Right lung (tissue), 5 donors: ENCODE measurements around the gene ITGBL1. TPM values are rescaled to one million over a fixed set of nuclear protein-coding genes. Genes with fewer than 3 reads are reported as not detected.

Source experiments
- DNase-seq, 2 donors: peaks; one replicate each; pipeline ENCODE4 v3.0.0-alpha.2; 2013
- polyA plus RNA-seq, 5 donors: library from polyadenylated mRNA; unstranded; fragments of 120-200 nt; gene quantifications; one replicate each; pipeline versions ENCODE4 v1.2.1 to v1.2.3, GENCODE V29; 2013; ENCODE audit warnings: inconsistent platforms in 1 of 5, low replicate concordance in 1 of 5; ENCODE audit not compliant: insufficient read length in 5 of 5, insufficient read depth in 1 of 5

ITGBL1 gene
- polyA plus RNA-seq, 5 donors = 0.23 to 0.82 (median 0.36) TPM

DNA sequence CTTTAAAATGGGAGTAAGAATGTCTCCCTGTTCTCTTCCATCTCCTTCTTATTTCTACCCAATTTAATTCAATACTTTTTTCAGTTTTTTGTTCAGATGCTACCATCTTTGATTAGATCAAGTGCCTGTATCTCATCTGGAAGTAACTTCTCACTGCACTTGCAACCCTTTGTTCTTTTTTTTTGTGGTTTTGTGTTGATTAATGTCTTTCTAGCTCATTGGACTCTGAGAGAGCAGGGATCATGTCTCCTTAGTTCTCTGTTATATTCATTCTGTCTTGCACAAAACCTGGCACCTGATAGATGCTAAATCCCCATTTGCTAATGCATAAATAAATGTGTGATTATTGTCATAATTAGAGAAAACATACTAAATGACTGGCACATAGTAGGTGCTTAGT, 834 bp upstream of the ITGBL1 start:
- DNase-seq = no peak

DNA sequence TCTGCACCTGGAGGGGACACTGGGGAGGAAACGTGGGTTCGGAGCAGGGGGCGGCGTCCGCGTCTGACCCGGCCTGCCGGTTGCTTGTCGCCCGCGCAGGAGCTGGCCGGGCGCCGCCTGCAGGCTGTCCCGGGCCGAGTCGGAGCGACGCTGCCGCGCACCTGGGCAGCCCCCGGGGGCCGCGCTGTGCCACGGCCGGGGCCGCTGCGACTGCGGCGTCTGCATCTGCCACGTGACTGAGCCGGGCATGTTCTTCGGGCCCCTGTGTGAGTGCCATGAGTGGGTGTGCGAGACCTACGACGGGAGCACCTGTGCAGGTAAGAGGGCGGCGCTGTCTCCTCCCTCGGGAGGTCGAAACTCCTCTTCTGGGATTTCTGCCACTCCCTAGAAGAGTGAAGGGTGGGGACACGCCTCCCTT, 1.3 kb downstream of the ITGBL1 start:
- DNase-seq = no peak

DNA sequence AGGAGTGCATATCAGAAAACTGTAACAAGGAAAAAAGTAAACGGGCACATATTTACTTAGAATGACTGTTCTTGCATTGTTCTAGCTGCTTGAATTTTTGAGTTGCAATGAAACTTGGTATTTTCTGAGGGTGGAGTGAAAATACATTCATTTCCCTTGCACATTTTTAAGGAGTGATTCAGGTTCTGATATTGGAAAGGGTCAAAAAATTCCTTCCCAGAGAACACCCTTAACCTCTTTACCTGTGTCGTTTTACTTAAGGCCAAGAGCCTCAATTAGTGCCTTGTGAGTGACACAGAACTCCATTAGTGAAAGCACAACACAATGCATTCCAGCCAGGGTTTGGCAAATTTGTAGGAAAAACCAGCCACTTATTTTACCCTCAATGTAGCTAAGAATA, 2.3 kb downstream of the ITGBL1 start:
- DNase-seq = no peak

DNA sequence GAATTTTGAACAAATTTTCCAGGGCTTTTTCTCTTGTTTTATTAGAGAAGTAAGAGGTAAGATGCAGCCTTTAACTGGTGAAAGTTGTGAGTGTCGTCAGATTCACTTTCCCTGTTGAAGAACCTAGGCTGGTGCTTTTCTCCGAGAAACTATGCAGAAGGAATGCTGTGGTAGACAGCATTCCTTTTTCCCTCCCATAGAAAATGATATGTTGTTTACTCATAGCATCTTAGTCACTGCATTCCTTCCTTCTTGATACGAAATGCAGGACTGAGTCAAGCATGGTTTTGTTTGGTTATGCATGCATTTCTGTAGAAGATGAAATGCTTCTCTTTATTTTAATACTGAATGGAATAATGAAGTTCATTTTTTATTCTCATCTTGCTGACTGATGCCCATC, 3.4 kb downstream of the ITGBL1 start:
- DNase-seq = no peak

DNA sequence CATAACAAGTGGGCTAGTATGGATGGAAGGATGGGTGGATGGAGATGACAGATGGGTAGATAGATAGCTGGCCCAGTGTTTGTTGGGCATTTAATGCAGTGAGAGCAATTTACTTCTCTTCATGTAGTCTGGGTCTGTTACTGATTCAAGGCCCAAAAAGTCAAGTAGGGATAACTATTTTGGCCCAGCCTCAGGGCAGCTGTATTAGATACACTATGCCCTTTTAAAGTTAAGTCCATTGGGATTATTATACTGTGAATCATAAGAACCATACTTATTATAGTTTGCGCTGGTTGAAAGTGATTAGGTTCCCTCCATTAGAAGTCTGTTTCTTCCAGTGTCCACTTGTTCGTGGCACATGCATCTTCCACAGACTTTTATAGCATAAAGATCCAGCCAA, 4.7 kb downstream of the ITGBL1 start:
- no peak for DNase-seq

DNA sequence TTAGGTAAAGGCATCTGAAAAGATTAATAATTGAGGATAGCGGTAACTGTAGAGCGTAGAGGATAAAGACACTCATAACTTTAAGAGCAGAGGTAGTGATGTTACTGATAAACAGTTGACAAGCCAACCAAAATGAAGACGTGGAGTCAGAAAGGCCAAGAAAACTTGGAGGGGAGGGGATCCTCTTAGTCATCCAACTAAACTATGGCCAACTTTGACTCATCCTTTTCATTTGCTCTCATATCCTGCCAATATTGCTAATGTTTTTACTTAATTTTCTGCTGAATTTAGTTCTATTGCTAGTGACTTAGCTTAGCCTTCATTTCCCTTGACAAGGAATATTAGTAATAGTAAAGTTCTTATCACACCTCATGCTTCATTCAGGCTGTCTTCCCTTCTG, 13.4 kb downstream of the ITGBL1 start:
- DNase-seq = no peak

DNA sequence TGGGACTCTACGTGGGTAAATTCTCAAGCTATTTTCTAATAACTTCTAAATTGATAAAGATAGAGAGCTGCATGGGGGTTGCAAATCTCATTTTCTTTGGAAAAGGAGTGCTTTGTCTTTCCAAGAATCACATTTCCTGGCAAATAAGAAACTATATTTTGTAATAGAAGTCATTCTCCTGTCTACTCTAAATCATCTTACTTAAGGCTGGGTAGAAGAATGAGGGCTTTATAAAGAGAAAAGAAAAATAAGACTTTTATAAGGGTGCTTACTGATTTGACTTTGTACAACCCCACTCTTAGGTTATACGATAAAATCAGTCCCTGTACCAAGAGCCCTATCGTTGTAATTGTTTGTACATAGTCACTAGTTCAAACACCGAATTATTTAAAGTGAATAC, 14.9 kb downstream of the ITGBL1 start:
- DNase-seq = no peak

DNA sequence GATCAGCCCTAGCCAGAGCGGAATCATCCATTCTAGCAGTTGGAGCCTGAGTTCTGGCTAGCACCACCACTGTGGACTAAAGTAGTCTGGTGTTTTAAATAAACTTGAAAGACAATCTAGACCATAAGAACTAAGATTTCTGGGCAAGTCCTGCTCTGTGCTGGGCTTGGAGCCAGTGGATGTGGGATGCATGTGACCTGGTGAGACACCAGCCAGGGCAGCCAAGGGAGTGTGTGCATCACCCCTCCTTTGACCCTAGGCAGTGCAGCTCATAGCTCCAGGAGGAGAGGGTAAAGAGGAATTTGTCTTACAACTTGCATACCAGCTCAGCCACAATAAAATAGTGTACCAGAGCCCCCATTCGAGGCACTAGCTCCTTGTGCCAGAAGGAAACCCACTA, 21.0 kb downstream of the ITGBL1 start:
- DNase-seq = no peak

DNA sequence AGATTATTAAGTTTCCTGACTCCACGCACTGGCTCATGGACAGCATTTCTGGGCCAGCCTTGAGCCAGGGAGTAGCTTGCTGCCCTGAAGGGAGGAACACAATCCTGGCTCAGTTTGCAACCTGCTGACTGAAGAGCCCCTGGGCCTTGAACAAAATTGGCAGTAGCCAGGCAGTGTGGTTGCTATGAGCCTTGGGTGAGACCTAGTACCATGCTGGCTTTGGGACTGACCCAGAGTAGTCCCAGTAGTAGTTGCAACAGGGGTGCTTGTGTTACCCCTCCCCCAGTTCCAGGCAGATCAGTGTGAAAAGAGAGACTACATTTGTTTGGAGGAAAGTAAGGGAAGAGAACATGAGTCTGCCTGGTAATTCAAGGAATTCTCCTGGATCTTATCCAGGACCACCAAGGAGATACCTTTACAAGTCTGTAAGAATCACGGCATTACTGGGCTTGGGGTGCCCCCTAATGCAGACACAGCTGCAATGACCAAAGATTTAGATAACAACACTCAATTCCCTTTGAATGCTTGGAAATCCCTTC, 22.0 kb downstream of the ITGBL1 start:
- peak; percentile 9 to 13 for DNase-seq

DNA sequence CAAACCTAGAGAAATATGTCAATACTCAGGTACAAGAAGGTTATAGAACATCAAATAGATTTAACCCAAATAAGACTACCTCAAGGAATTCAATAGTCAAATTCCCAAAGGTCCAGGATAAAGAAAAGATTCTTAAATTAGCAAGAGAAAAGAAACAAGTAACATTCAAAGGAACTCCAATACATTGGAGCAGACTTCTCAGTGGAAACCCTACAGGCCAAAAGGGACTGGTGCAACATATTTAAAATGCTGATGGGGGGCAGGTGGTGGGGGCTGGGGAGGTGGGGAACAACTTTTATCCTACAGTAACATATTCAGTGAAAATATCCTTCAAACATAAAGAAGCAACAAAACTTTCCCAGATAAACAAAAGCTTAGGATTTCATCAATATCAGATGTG, 23.1 kb downstream of the ITGBL1 start:
- no peak for DNase-seq

DNA sequence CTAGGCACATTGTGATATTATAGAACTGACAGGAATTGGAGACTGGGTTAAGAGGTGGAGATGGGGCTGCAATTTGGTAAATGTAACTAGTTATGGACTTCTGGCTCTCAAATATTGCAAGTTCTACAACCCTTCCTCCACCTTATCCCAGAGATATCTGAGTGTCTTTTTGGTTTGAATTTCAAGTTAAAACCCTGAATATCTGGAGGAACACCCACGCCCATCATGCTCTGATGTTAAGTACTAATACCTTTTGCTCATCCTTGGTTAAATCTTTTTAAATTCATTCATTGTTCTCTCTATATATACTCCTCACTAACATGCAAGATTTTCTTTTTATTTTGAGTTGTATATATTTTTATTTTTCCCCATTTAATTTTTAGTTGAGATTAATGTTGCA, 28.9 kb downstream of the ITGBL1 start:
- no peak for DNase-seq

DNA sequence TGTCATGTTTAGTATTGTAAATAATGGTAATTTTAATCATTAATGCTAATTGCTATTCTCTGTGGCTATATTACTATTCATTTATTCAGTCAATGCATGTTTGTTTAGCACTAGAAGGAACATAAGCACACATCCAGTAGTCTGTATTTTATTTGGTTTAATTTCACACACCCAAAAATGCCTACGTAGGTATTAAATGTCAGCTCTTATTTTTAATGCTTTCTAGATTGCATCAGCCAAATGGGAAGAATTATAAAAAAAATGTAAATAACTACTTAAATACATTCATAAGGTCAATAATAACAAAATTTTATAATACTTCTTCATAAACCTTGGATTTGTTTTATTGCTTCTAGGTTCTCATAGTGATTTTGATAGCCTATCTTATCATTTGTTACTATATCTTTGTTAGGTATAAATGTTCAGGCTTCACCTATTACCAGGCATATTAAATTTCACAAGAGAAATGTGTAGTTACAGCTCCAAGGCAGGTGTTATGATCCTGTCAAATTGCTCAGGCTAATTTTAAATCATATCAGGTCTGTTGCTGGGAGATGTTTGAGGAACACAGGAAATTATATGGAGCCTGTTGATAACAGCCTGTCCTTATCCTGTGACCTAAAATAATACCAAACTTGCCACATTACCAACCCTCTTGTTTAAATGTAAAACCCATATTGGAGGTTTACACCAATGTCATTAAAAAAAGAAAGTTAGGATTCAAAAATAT, 34.4 kb downstream of the ITGBL1 start:
- no peak for DNase-seq

DNA sequence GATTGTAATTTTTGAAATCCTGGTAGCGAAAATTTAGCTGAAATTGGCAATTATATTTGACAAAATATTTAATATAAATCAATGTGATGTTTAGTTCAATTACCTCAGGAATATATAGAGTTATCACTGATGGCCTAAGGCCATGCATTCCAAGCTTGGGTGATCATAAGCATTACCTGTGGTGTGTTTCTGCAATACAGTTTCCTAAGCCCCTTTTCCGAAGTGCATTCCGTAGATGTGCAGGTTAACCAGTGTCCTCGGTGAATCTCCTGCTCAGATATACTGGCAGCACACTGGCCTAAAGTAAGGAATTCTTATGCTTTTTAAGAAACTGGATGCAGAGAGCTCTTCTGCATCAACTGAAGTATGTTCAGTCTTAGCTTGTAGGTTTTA, 35.0 kb downstream of the ITGBL1 start:
- DNase-seq = no peak

DNA sequence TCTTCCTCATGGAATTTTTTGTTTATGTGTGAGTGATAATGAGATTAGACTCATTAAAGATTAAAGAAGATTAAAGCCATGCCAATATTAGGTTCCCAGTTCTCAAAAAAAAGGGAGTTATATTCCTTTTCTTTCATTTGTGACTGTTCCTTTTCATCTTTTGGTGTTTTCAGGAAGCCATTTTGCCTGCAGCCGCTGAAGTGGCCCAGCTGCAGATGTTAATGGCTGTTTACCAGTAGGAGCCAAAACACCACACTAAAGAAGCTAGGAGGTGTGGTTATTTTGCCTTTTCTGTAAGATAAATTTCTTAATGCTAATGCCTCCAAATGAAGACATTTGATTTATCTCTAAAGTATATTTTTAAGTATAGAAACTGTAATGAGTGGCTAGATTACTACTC, 36.3 kb downstream of the ITGBL1 start:
- DNase-seq = no peak

DNA sequence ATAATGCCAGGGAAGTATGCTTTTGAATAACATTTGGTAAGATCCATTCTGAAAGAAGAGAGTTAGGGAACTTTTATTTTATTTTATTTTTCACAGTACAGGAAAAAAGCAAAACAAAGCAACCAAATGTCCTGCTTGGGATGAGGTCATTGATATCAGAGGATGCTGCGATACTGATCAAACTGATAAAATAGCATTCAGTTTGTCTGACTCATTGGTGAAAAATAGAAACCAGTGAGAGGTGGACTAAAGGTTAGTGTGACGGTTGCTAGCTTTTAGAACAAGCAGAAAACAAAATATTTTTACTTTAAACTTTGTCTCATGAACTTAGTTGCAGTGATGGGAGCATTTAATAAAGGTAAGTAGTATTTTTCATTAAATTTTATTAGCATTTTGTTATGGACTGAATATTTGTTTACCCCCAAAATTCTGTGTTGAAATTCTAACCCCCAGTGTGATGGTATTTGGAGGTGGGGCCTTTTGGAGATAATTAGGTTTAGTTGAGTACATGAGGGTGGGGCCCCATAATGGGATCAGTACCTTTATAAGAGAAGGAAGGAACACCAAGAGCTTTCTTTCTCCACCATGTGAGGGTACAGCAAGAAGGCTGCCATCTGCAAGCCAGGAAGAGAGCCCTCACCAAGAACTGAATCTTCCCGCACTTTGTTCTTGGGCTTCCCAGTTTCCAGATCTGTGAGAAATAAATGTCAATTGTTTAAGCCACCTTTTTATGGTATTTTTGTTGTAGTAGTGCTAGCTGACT, 37.3 kb downstream of the ITGBL1 start:
- DNase-seq = no peak

DNA sequence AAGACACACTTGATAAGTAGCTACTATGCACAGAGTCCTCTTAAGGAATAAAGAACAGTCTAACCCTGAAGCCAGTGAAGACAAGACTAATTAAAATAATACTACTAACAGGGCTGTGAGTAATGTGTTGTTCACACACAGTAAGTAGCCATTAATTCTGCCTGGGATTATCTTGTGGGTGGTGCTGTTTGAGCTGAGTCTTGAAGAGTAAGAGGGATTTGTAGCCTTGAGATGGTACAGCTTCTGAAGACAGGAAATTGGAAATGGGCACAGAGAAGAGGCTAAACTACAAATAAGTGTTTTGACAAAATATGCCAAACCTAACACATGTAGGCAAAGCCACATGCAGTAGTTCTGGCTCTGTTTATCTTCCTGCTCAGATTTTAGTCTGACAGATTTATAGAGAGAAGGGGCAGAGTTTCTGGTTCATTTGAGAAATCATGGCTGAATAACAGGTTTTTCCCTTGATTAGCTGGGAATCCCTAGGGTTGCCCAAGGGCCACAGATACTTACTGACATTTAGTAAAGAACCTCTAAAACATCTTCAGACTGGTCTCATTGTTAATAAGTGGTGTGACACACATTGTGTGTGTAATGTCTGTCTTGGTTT, 38.0 kb downstream of the ITGBL1 start:
- DNase-seq = no peak

DNA sequence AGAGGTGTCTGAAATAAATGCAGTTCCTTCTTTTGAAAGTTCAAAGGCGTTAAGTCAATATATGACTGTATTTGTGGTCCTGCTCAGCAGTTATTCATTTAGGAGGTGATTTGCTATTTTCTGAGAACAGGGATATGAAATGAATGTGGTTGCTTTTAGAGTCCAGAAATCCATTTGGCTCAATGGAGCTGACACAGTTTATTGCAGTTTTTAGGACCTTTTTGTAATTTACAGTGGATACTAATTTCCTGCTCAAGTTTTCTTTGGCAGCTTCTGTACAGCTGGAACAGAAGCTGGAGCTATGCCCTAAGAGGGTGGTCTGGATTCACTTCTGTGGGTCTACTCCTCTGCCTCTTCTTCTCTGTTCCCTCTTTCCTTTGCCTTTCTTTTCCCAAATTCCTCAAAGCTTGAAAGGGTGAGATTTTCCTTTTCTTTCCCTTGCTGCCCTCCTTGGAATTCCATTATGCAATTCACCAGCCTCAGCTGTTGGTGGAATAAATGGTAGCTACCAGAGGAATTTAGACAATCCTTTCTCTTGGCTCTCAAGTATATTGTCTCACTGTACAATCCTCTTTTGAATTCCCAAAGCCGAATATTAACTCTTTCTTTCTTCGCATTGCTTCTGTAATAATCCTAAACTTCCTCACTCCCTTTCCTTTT, 39.9 kb downstream of the ITGBL1 start:
- no peak for DNase-seq

DNA sequence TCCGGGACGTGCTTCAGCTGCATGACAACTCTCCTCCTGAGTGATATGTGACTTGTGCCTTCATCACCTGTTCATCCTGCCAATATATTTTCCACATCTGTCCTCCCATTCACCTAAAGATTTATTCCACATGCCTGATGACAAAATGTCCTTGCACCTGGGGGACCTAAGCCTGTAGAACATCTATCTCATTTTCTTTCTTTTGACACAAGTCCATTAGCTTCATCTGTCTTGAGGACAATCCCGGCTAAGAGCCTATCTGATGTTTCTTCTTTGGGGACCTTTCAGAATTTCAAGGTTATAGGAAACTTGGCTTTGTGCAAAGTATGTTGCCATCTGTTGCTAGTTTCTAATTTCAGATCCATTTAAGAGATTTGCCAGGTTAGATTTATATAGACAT, 41.1 kb downstream of the ITGBL1 start:
- no peak for DNase-seq

DNA sequence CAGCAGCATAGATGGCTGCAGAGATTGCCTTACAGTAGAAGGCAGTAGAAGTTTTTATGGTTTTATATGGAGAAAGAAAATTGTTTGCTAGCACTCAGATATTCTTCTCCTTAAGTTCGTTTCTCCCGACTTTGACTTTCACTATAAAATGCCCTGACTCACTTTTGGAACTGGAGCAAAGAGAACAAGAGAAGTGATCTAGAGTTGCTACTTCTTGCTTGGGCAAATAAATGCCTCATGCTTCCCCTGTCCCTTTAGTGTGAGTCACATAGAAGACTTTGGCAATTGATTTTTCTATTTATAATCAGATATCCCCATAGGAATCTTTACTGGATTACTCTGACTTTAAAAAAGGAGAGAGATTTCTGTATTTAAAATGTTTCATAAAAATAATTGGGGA, 46.9 kb downstream of the ITGBL1 start:
- DNase-seq = no peak

DNA sequence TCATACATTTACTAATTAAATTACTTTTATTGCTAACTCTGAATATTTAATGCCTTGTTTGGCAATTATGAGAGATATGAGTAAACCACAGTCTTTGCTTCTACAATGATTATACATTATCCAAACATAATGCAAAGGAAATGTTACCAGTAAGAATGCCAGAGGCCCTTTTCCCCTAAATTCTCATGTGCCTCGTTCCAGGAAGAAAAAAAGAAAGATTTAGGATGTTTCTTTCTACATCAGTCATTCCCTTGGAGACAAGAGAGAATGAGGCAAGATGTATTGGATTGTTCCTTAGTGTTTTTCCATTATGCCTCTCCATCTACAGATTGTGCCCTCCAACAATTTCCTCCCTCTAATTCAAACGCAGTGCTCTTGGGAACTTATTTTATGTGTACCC, 50.1 kb downstream of the ITGBL1 start:
- DNase-seq = no peak

DNA sequence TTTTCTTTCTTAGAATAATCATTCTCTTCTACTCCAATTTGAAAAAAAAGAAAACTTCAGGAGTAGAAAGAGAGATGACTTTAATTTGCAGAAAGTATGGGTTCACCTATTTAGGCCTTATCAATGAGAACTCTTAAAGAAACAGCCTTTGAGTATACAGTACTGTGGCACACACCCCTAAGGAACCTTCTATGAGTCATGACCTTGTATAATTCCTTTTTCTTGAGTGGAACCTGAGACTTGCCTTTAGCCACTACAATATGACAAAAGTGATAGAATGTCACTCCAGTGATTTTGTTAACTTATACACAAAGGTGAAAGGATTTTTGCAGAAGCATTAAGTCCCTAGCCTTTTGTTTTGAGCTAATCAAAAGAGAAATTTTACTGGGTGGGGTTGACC, 58.7 kb downstream of the ITGBL1 start:
- DNase-seq = no peak

DNA sequence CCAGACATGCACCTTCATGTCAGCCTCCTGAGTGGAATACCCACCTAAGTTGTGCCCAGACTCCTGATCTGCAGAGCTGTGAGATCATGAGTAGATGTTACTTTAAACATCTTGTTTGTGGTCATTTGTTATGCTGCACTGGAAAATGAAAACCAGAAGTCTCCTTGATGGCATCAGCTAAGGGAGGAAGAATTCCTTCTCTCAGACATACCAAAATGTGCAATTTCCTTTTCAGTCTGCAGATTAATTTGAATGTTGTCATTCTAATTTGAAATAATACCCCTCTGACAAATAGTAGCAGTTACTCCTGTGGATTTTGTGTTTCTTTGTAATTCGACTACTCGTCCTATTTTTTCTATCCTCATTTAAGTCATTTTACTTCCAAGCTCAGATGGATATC, 59.3 kb downstream of the ITGBL1 start:
- no peak for DNase-seq
